Measurements from ENCODE around the gene FAM90A26. TPM values are rescaled to one million over a fixed set of nuclear protein-coding genes. Genes with fewer than 3 reads are reported as not detected.
"Not testable (repeated sequence)": the region's sequence is repeated elsewhere in the genome, so short reads cannot be mapped to it uniquely, and the experiment has no call there.

Gene FAM90A26
- total RNA-seq, 1 experiment from 2014 or later: not detected

DNA sequence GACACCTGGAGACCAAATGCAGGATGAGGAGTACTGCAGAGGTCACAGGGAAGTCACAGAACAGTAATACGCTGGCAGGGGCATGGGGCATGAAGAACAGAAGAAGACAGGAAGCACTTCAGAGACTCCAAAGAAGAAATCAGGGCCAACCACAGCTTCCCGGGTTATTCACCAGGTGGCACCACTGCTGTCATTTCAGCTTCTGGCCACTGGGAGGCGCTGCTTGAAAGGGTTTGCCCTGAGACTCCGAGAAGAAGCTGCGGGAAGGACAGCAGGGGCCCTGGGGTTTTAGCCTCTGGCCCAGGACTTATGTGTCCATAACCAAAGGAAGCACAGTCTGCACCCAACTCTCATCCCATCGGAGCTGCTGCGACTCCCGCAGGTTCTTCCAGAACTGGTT, 4.2 kb upstream of the FAM90A26 start:
- intact Hi-C loops (cut with micrococcal nuclease); H3K9me3 Mint-ChIP-seq (ENCODE audit: unreplicated experiment); H3K4me1 Mint-ChIP-seq (ENCODE audit: insufficient read depth, unreplicated experiment); H3K36me3 Mint-ChIP-seq (ENCODE audit: insufficient read depth, unreplicated experiment); H3K27ac Mint-ChIP-seq (ENCODE audit: low read depth, unreplicated experiment); BruUV-seq (replicated peaks); H3K4me3 Mint-ChIP-seq (ENCODE audit: unreplicated experiment); H3K27me3 Mint-ChIP-seq (ENCODE audit: insufficient read depth, unreplicated experiment): not testable (repeated sequence)
- DNase-seq (ENCODE audit: unreplicated experiment): peak; percentile 39
- POLR2A ChIA-PET: interaction anchor here (0.6 kb wide), 1 partner anchor 19 kb away, joined by 3 read pairs; no protein-coding TSS in a partner anchor
- TF ChIP-seq, protein P1, sequence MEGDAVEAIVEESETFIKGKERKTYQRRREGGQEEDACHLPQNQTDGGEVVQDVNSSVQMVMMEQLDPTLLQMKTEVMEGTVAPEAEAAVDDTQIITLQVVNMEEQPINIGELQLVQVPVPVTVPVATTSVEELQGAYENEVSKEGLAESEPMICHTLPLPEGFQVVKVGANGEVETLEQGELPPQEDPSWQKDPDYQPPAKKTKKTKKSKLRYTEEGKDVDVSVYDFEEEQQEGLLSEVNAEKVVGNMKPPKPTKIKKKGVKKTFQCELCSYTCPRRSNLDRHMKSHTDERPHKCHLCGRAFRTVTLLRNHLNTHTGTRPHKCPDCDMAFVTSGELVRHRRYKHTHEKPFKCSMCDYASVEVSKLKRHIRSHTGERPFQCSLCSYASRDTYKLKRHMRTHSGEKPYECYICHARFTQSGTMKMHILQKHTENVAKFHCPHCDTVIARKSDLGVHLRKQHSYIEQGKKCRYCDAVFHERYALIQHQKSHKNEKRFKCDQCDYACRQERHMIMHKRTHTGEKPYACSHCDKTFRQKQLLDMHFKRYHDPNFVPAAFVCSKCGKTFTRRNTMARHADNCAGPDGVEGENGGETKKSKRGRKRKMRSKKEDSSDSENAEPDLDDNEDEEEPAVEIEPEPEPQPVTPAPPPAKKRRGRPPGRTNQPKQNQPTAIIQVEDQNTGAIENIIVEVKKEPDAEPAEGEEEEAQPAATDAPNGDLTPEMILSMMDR (IDR thresholded peaks at IDR 0.05; ENCODE audit: unreplicated experiment): peak; percentile 69
- CTCF ChIA-PET: interaction anchor here (0.6 kb wide), 1 partner anchor 866 kb away, joined by 3 read pairs; no protein-coding TSS in a partner anchor

DNA sequence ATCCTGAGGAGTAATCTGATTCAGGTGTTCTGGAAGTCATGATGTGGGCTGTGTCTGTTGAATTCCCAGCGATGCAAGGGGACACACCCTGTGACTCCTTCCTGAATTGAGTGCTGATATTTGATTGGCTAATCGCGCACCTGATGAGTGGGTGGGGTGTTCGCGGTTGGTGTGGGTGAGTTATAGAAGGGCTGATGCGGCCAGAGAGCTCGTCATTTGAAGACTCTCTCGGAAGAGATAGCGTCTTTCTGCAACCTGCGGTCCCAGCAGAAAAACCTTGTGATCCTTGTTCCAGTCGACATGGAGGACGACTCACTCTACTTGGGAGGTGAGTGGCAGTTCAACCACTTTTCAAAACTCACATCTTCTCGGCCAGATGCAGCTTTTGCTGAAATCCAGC, 40.1 kb downstream of the FAM90A26 start, which contains the start of gene USP17L10:
Gene USP17L10, plus strand, starts transcription at position 301 of the 400 bp plus-strand sequence. Its CDS starts 0 bp downstream, at position 301.
- CTCF ChIA-PET; H3K36me3 Mint-ChIP-seq (ENCODE audit: insufficient read depth, unreplicated experiment); H3K9me3 Mint-ChIP-seq (ENCODE audit: unreplicated experiment); intact Hi-C loops (cut with micrococcal nuclease); H3K4me3 Mint-ChIP-seq (ENCODE audit: unreplicated experiment); H3K27ac Mint-ChIP-seq (ENCODE audit: low read depth, unreplicated experiment); POLR2A ChIA-PET; BruUV-seq (replicated peaks); H3K4me1 Mint-ChIP-seq (ENCODE audit: insufficient read depth, unreplicated experiment); H3K27me3 Mint-ChIP-seq (ENCODE audit: insufficient read depth, unreplicated experiment); DNase-seq (ENCODE audit: unreplicated experiment): not testable (repeated sequence)

DNA sequence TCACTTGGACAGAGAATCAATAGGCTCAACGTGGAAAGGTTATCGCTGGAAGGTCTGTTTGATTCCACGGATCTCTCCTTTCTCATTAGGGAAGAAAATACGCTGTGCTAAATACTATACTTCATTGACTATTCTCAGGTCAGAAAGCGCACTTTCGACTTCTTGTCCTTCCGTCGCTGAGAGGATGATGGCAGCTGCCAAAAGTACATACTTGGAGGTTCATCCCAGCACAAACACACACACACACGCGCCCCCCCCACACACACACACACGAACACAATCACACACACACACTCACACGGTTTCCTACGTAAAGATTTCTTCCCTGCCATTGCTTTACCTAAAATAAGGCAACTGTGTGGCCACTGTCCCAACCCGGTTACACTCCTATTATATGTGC, 44.5 kb downstream of the FAM90A26 start:
- POLR2A ChIA-PET; BruUV-seq (replicated peaks); H3K9me3 Mint-ChIP-seq (ENCODE audit: unreplicated experiment); H3K36me3 Mint-ChIP-seq (ENCODE audit: insufficient read depth, unreplicated experiment); DNase-seq (ENCODE audit: unreplicated experiment); CTCF ChIA-PET; H3K4me3 Mint-ChIP-seq (ENCODE audit: unreplicated experiment); H3K4me1 Mint-ChIP-seq (ENCODE audit: insufficient read depth, unreplicated experiment); H3K27ac Mint-ChIP-seq (ENCODE audit: low read depth, unreplicated experiment); H3K27me3 Mint-ChIP-seq (ENCODE audit: insufficient read depth, unreplicated experiment); intact Hi-C loops (cut with micrococcal nuclease): not testable (repeated sequence)

DNA sequence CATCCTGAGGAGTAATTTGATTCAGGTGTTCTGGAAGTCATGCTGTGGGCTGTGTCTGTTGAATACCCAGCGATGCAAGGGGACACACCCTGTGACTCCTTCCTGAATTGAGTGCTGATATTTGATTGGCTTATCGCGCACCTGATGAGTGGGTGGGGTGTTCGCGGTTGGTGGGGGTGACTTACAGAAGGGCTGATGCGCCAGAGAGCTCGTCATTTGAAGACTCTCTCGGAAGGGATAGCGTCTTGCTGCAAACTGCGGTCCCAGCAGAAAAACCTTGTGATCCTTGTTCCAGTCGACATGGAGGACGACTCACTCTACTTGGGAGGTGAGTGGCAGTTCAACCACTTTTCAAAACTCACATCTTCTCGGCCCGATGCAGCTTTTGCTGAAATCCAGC, 44.9 kb downstream of the FAM90A26 start, which contains the start of gene USP17L11:
Gene USP17L11, plus strand, starts transcription at position 301 of the 400 bp plus-strand sequence. Its CDS starts 0 bp downstream, at position 301.
- H3K4me3 Mint-ChIP-seq (ENCODE audit: unreplicated experiment); H3K4me1 Mint-ChIP-seq (ENCODE audit: insufficient read depth, unreplicated experiment); POLR2A ChIA-PET: not testable (repeated sequence)

DNA sequence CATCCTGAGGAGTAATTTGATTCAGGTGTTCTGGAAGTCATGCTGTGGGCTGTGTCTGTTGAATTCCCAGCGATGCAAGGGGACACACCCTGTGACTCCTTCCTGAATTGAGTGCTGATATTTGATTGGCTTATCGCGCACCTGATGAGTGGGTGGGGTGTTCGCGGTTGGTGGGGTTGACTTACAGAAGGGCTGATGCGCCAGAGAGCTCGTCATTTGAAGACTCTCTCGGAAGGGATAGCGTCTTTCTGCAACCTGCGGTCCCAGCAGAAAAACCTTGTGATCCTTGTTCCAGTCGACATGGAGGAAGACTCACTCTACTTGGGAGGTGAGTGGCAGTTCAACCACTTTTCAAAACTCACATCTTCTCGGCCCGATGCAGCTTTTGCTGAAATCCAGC, 49.6 kb downstream of the FAM90A26 start, which contains the start of gene USP17L12:
Gene USP17L12, plus strand, starts transcription at position 301 of the 400 bp plus-strand sequence. Its CDS starts 0 bp downstream, at position 301.
- H3K36me3 Mint-ChIP-seq (ENCODE audit: insufficient read depth, unreplicated experiment); BruUV-seq (replicated peaks); DNase-seq (ENCODE audit: unreplicated experiment); H3K27me3 Mint-ChIP-seq (ENCODE audit: insufficient read depth, unreplicated experiment); H3K4me1 Mint-ChIP-seq (ENCODE audit: insufficient read depth, unreplicated experiment); intact Hi-C loops (cut with micrococcal nuclease); CTCF ChIA-PET; H3K27ac Mint-ChIP-seq (ENCODE audit: low read depth, unreplicated experiment); H3K4me3 Mint-ChIP-seq (ENCODE audit: unreplicated experiment); H3K9me3 Mint-ChIP-seq (ENCODE audit: unreplicated experiment); POLR2A ChIA-PET: not testable (repeated sequence)

More for the DNA sequence above, 44.9 kb downstream of the FAM90A26 start, which contains the start of gene USP17L11:
- intact Hi-C loops (cut with micrococcal nuclease); H3K36me3 Mint-ChIP-seq (ENCODE audit: insufficient read depth, unreplicated experiment); CTCF ChIA-PET; H3K27me3 Mint-ChIP-seq (ENCODE audit: insufficient read depth, unreplicated experiment); H3K9me3 Mint-ChIP-seq (ENCODE audit: unreplicated experiment); DNase-seq (ENCODE audit: unreplicated experiment); BruUV-seq (replicated peaks); H3K27ac Mint-ChIP-seq (ENCODE audit: low read depth, unreplicated experiment): not testable (repeated sequence)

DNA sequence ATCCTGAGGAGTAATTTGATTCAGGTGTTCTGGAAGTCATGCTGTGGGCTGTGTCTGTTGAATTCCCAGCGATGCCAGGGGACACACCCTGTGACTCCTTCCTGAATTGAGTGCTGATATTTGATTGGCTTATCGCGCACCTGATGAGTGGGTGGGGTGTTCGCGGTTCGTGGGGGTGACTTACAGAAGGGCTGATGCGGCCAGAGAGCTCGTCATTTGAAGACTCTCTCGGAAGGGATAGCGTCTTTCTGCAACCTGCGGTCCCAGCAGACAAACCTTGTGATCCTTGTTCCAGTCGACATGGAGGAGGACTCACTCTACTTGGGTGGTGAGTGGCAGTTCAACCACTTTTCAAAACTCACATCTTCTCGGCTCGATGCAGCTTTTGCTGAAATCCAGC, 54.4 kb downstream of the FAM90A26 start, which contains the start of gene USP17L13:
Gene USP17L13, plus strand, starts transcription at position 301 of the 400 bp plus-strand sequence. Its CDS starts 0 bp downstream, at position 301.
- intact Hi-C loops (cut with micrococcal nuclease); H3K27me3 Mint-ChIP-seq (ENCODE audit: insufficient read depth, unreplicated experiment); DNase-seq (ENCODE audit: unreplicated experiment); H3K27ac Mint-ChIP-seq (ENCODE audit: low read depth, unreplicated experiment); H3K4me1 Mint-ChIP-seq (ENCODE audit: insufficient read depth, unreplicated experiment); POLR2A ChIA-PET; H3K4me3 Mint-ChIP-seq (ENCODE audit: unreplicated experiment); H3K36me3 Mint-ChIP-seq (ENCODE audit: insufficient read depth, unreplicated experiment); CTCF ChIA-PET; H3K9me3 Mint-ChIP-seq (ENCODE audit: unreplicated experiment); BruUV-seq (replicated peaks): not testable (repeated sequence)

Other genes with a start within 250 kb of the FAM90A26 start
- not detected in 2 replicates for gene USP17L10, start 40.2 kb downstream of the FAM90A26 start, total RNA-seq (2022)
- not detected in 2 replicates for gene USP17L11, start 45.0 kb downstream of the FAM90A26 start, total RNA-seq (2022)
- gene USP17L12, start 49.7 kb downstream of the FAM90A26 start, total RNA-seq (2022): not detected in 2 replicates
- gene USP17L13, start 54.5 kb downstream of the FAM90A26 start, total RNA-seq (2022): not detected in 2 replicates
- gene USP17L15, start 64.0 kb downstream of the FAM90A26 start, total RNA-seq (2022): not detected in 2 replicates
- gene USP17L17, start 73.5 kb downstream of the FAM90A26 start, total RNA-seq (2022): not detected in 2 replicates
- not detected in 2 replicates for gene USP17L18, start 78.2 kb downstream of the FAM90A26 start, total RNA-seq (2022)
- gene USP17L19, start 83.0 kb downstream of the FAM90A26 start, total RNA-seq (2022): not detected in 2 replicates
- not detected in 2 replicates for gene USP17L20, start 87.7 kb downstream of the FAM90A26 start, total RNA-seq (2022)
- gene USP17L21, start 92.5 kb downstream of the FAM90A26 start, total RNA-seq (2022): not detected in 2 replicates
- not detected in 2 replicates for gene USP17L22, start 97.2 kb downstream of the FAM90A26 start, total RNA-seq (2022)
- gene USP17L24, start 154.8 kb downstream of the FAM90A26 start, total RNA-seq (2022): not detected in 2 replicates
- gene USP17L25, start 159.5 kb downstream of the FAM90A26 start, total RNA-seq (2022): not detected in 2 replicates
- not detected in 2 replicates for gene USP17L26, start 164.2 kb downstream of the FAM90A26 start, total RNA-seq (2022)
- gene USP17L5, start 169.0 kb downstream of the FAM90A26 start, total RNA-seq (2022): not detected in 2 replicates
- gene USP17L27, start 173.7 kb downstream of the FAM90A26 start, total RNA-seq (2022): not detected in 2 replicates
- not detected in 2 replicates for gene USP17L28, start 178.5 kb downstream of the FAM90A26 start, total RNA-seq (2022)
- not detected in 2 replicates for gene USP17L29, start 183.2 kb downstream of the FAM90A26 start, total RNA-seq (2022)
- not detected in 2 replicates for gene USP17L30, start 192.7 kb downstream of the FAM90A26 start, total RNA-seq (2022)